Right ventricle myocardium inferior (tissue), 1 donor: ENCODE results near the gene PEX3. TPM values are rescaled to one million over a fixed set of nuclear protein-coding genes. Genes with fewer than 3 reads are reported as not detected.

Experiments
- ATAC-seq: fragments of 200-7000 bp; cut with Tn5 transposase; one replicate; pipeline ENCODE4 v1.9.1; 2020; ENCODE audit warnings: mild to moderate bottlenecking, moderate library complexity
- DNase-seq: peaks from one replicate; pipeline ENCODE4 v3.0.0; 2021; ENCODE audit errors: missing footprints
- intact Hi-C: fragments of 100-400 bp; cut with DNase I; formaldehyde crosslinking; loops from one replicate; pipeline ENCODE4 v1.11.0; 2022
- long read RNA-seq: library from polyadenylated mRNA; unstranded; transcript quantifications from one replicate; pipeline ENCODE4 v2.0.0, GENCODE V29; 2021
- total RNA-seq: library from RNA; stranded (reverse); fragmentation: NEBNext Ultra II Directional; extraction: Animal tissue kit (Norgen Biotek cat#: 25700); gene quantifications from one replicate; pipeline ENCODE4 v1.2.1, GENCODE V29; 2021
- donor health status: DM: no; HTN: yes; CAD: no; lungs with severe emphysema.

The PEX3 gene
- 19.9 TPM for total RNA-seq
- long read RNA-seq, transcript PEX3-201 (12 exons, 1,969 nt): major isoform, 21 of 22 reads
- long read RNA-seq, partial matches to known transcripts: 0 of 22 reads
- long read RNA-seq, other reads (novel, unspliced or antisense): 1 of 22 reads

- intact Hi-C loops: no loop called here
- DNase-seq (peak; percentile 97), ATAC-seq (peak; percentile 100)
Observed at GRCh38 chr6:143450453-143451371, at the start of gene PEX3, which contains the start of gene ADAT2. TSS of gene PEX3 (plus strand) at chr6:143450805. CDS start at chr6:143451043, 238 bp downstream. TSS of gene ADAT2 (minus strand) at chr6:143450695. CDS start at chr6:143450658, 37 bp downstream.

GRCh38 chr6:143401068-143401446 is 49.5 kb upstream of the PEX3 start:
- no peak for DNase-seq
- intact Hi-C loops: no loop called here
- no peak for ATAC-seq

GRCh38 chr6:143401636-143402370 is 48.8 kb upstream of the PEX3 start:
- intact Hi-C loops: no loop called here
- ATAC-seq: no peak
- no peak for DNase-seq

DNA sequence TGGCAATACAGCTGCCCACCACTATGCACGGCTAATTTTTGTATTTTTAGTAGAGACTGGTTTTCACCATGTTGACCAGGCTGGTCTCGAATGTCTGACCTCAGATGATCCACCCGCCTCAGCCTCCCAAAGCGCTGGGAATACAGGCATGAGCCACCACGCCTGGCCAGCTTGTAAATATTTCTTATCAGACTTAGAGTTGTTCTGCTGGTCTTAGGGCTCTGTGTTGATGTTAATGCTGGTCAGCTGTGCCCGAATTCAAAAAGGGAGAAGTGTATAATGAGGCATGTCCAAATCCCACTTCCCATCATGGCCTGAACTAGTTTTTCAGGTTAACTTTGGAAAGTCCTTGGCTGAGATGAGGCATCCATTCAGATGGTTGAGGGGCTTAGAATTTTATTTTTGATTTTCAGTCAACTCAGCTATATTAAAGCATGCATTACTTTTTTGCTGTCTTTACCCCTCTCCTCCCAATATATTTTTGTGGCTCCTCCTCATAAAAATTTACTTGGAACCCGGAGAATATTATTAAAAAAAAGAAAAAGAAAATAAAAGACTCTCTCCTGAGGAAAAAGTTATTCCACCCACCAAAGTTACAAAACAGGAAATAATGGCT is 47.8 kb upstream of the PEX3 start:
- no peak for ATAC-seq
- intact Hi-C loops: no loop called here
- DNase-seq: no peak

DNA sequence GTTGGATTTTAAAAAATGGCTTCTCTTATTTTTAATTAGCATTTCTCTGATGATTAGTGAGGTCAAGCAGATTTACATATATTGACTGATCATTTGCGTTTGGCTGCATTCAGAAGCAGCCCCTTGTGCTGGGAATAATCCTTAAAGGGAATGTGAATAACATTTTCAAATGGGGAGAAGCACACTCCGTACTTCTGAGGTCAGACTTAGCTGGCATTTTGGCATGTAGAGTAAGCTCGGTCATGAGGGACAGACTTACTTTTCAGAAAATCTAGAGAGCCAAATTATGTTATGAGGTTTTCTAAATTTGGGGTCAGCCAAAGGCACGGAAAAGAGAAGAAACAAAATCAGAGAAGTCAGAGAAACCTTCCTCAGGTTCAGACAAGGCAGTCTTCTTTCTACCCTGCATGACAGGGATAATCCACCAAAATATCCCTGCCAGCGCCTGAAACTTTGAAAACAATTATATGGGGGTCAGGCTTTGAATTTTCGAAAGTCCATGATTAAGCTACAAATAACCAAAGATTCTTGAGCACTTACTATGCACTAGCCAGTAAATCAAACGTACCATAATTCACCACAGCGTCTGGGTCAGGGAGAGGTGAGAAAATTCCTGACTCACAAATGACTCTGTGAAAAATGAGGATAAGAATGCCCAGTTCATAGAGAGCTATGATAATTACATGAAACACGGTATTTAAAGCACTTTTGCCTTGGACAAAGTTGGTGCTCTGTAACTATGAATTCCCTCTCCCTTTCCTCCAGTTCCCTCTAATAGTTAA is 45.0 kb upstream of the PEX3 start:
- ATAC-seq (no peak), DNase-seq (no peak)
- intact Hi-C loops: no loop called here

DNA sequence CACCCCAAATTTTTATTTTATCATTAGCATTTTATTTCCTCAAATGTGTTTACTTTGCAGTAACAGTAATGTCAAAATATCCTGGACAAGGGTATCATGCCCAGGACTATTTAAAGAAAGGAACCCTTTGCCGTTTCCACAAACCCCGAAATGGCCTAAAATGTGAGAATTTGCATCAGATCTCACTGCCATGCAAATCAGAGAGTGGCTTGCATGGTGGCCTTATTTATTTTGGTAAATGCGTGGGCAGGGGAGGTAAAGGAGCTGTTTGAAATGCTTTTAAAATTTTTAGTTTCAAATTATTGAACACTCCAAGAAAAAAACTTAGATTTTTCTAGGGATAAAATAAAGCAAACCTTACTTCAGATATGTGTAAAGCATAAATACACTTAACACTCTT is 43.9 kb upstream of the PEX3 start:
- ATAC-seq (no peak), DNase-seq (no peak)
- intact Hi-C loops: no loop called here

DNA sequence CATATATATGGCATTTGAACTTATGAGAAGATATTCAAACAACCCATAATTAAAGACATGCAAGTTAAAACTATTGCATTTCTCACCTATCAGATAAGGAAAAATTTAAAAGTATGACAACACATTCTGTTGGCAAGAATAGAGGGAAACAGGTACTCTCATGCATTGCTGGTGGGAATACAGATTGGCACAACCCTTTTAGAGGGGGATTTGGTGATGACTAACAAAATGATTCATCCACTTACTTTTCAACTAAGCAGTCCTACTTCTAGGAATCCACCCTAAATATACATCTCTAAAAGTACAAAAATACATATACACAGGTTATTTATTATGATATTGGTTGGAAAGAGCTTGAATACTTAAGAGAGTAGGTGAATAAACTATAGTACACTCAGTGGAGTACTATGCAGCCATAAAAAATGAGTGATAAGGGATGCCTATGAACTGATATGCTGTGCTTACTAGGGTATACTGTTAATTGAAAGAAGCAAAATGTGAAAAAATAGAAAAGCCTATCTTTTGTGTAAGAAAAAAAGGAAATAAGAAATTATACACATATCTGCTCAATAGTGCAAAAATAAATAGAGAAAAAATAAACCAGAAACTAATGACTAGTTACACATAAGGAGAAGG is 42.3 kb upstream of the PEX3 start:
- intact Hi-C loops: no loop called here
- no peak for ATAC-seq
- no peak for DNase-seq

GRCh38 chr6:143408787-143409162 is 41.8 kb upstream of the PEX3 start:
- no peak for ATAC-seq
- no peak for DNase-seq
- intact Hi-C loops: no loop called here

- DNase-seq (no peak), ATAC-seq (no peak)
- intact Hi-C loops: no loop called here
Observed at GRCh38 chr6:143410859-143411270, 39.7 kb upstream of the PEX3 start.

DNA sequence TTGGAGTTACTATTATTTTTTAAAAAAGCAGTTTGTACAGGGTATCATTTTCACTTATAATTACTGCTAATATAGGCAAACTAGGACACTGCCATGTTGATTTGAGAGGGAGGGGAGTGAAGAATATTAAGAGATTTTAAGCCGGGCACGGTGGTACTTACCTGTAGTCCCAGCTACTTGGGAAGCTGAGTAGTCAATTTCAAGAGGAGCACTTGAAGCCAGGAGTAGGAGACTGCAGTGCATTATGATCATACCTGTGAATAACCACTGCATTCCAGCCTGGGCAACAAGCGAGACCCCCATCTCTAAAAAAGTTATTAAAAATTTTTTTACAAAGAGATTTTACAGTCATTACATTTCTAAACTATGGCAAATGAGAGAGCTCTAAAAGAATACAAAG is 35.8 kb upstream of the PEX3 start:
- intact Hi-C loops: no loop called here
- no peak for DNase-seq

DNA sequence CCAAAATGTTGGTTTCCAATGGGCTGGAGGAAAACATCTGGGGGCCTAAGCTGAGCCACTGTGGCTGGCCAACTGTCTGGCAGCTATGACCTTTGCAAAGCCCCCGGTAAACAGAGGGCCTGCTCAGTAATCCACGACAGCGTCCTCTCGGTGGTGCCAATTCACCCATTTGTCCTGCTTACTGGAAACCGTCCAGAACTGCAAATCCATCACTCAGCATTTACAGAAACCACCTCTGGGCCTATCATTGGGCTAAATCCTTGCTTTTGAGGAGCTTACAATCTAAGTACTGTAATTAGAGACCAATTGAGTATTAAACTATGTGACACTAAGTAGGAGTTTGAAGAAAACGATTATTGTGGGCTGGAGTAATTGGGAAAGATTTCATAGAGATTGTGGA is 31.1 kb upstream of the PEX3 start:
- intact Hi-C loops: no loop called here
- no peak for DNase-seq
- ATAC-seq: no peak

More for the DNA sequence above, 35.8 kb upstream of the PEX3 start:
- no peak for ATAC-seq

DNA sequence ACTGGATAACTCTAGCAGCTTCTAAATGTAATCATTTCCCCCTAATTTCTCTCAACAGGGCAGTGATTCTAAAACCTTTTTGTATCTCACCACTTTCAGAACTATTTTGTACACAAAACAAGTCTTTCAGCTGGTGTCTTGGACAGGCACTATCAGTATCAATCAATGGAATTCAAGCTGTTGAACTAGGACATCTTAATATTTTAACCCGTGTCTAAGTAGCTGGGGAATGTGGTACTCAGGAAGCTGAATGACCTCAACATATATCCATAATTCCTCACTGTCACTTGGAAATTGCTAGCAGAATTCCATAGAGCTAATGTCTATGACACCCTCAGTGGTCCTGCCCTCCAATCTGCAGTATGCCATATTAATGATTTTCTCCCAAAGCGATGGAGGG is 24.6 kb upstream of the PEX3 start:
- intact Hi-C loops: loop anchor here (2.0 to 10.0 kb wide), 4 partner anchors 401 to 949 kb away; no protein-coding TSS in a partner anchor
- no peak for DNase-seq
- ATAC-seq: no peak

- intact Hi-C loops: loop anchor here (2.0 to 10.0 kb wide), 4 partner anchors 402 to 950 kb away; no protein-coding TSS in a partner anchor
- DNase-seq: peak; percentile 77
- peak; percentile 92 for ATAC-seq
Observed at GRCh38 chr6:143427109-143427817, 23.3 kb upstream of the PEX3 start.

DNA sequence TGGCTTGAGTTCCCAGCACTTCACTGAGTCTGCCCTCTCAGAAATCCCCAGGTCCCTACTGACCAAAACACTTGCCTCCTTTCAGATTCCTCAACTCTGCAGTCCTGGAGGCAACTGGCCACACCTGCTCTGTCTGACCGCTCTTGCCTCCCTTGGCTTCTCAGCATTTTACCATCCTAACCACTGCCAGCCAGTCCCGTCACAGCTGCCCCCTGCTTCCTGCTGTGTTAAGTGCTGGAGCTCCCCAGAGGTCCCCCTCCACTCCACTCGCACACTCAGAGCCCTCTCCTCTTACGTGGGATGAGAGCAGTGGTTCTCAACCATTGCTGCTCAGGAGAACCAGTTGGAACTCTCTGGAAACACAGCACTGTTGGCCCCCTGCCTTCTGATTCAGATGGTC is 20.6 kb upstream of the PEX3 start:
- DNase-seq (no peak), ATAC-seq (no peak)
- intact Hi-C loops: loop anchor here (5.0 to 10.0 kb wide), 3 partner anchors 405 to 953 kb away; no protein-coding TSS in a partner anchor

- ATAC-seq: no peak
- no peak for DNase-seq
- intact Hi-C loops: no loop called here
Observed at GRCh38 chr6:143431226-143431625, 19.4 kb upstream of the PEX3 start.

- intact Hi-C loops: no loop called here
- DNase-seq (no peak), ATAC-seq (no peak)
Observed at GRCh38 chr6:143432588-143432987, 18.0 kb upstream of the PEX3 start.

DNA sequence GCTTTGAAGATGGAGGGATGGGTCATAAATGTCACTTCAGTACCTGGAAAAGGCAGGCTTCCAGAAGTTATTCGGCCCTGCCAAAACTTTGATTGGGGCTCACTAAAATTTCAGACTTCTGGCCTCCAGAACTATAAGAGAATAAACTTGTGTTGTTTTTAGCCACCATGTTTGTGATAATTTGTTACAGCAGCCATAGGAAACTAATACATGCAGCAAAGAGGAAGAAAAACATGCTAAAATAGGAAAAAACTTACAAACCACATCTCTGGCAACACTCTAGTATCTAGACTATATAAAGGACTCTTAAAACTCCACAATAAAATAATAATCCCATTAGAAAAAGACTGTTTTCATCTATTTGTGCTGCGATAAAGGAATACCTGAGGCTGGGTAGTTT is 9.6 kb upstream of the PEX3 start:
- intact Hi-C loops: no loop called here
- ATAC-seq (no peak), DNase-seq (no peak)
